Activated naive CD4-positive, alpha-beta T cell treated with anti-CD3 and anti-CD28 coated beads for 36 hours (primary cell): ENCODE results near the gene RAPGEF4. TPM values are rescaled to one million over a fixed set of nuclear protein-coding genes. Genes with fewer than 3 reads are reported as not detected.

Source experiments
- CTCF ChIA-PET: fragments of 350-600 bp; sonication (Branson Sonifier 250); formaldehyde crosslinking; loops from one replicate; lab custom pipeline; 2021; ENCODE audit warnings: antibody characterized with exemption; lab: Charles Lee
- DNase-seq: peaks from one replicate; pipeline ENCODE4 v3.0.0-alpha.2; 2020
- H3K27ac Mint-ChIP-seq: one replicate; pipeline ENCODE4 v1.8.0; 2021; ENCODE audit warnings: mild to moderate bottlenecking, mixed read lengths
- H3K27me3 Mint-ChIP-seq: one replicate; pipeline ENCODE4 v1.8.0; 2021; ENCODE audit warnings: low read depth, mixed read lengths
- H3K36me3 Mint-ChIP-seq: one replicate; pipeline ENCODE4 v1.8.0; 2021; ENCODE audit warnings: low read depth, mixed read lengths
- H3K4me1 Mint-ChIP-seq: one replicate; pipeline ENCODE4 v1.8.0; 2021; ENCODE audit warnings: low read depth, mixed read lengths
- H3K4me3 Mint-ChIP-seq: one replicate; pipeline ENCODE4 v1.8.0; 2021; ENCODE audit warnings: mild to moderate bottlenecking, moderate library complexity, mixed read lengths
- H3K9me3 Mint-ChIP-seq: one replicate; pipeline ENCODE4 v1.8.0; 2021; ENCODE audit warnings: mixed read lengths
- intact Hi-C: fragments of 100-400 bp; cut with micrococcal nuclease; formaldehyde crosslinking; loops from one replicate; pipeline ENCODE4 v1.15.1; 2023
- total RNA-seq, 2 experiments: library from RNA; stranded (reverse); gene quantifications; one replicate each; pipeline ENCODE4 v1.2.3, GENCODE V29; 2021

Gene RAPGEF4
- total RNA-seq, 2 experiments from 2014 or later, result 0.24 to 0.35 TPM

GRCh38 chr2:172905937-172906811 is 170.5 kb downstream of the RAPGEF4 start:
- H3K4me3 Mint-ChIP-seq, result no peak overlapping the region
- intact Hi-C loops, result no loop called here
- no peaks in the 10 kb centered on the region for H3K9me3 Mint-ChIP-seq

GRCh38 chr2:172908275-172908674 is 172.6 kb downstream of the RAPGEF4 start:
- H3K9me3 Mint-ChIP-seq, result no peaks in the 10 kb centered on the region
- peaks cover 16% of the 10 kb centered on the region for H3K4me1 Mint-ChIP-seq
- no peaks in the 10 kb centered on the region for H3K36me3 Mint-ChIP-seq
- CTCF ChIA-PET, result no interaction called here
- H3K4me3 Mint-ChIP-seq, result no peak overlapping the region
- intact Hi-C loops, result no loop called here
- no peak overlapping the region for H3K27ac Mint-ChIP-seq
- H3K27me3 Mint-ChIP-seq, result no peaks in the 10 kb centered on the region
- no peak for DNase-seq

More at GRCh38 chr2:172905937-172906811, 170.5 kb downstream of the RAPGEF4 start:
- H3K4me1 Mint-ChIP-seq, result peaks cover 2% of the 10 kb centered on the region
- H3K36me3 Mint-ChIP-seq, result no peaks in the 10 kb centered on the region
- no peak overlapping the region for H3K27ac Mint-ChIP-seq
- CTCF ChIA-PET, result interaction anchor here (2.4 kb wide), 1 partner anchor 26 kb away, joined by 9 read pairs; no protein-coding TSS in a partner anchor
- DNase-seq, result no peak
- H3K27me3 Mint-ChIP-seq, result no peaks in the 10 kb centered on the region

GRCh38 chr2:172909454-172909853 is 173.8 kb downstream of the RAPGEF4 start:
- Mint-ChIP-seq H3K9me3 (no peaks in the 10 kb centered on the region), H3K4me1 (peaks cover 23% of the 10 kb centered on the region), H3K36me3 (no peaks in the 10 kb centered on the region), H3K4me3 (no peak overlapping the region), H3K27ac (no peak overlapping the region), H3K27me3 (no peaks in the 10 kb centered on the region)
- CTCF ChIA-PET, result no interaction called here
- DNase-seq, result no peak
- intact Hi-C loops, result no loop called here

- Mint-ChIP-seq H3K36me3 (no peaks in the 10 kb centered on the region), H3K9me3 (no peaks in the 10 kb centered on the region), H3K4me3 (no peak overlapping the region), H3K27ac (no peak overlapping the region), H3K4me1 (peaks cover 21% of the 10 kb centered on the region), H3K27me3 (no peaks in the 10 kb centered on the region)
- CTCF ChIA-PET, result interaction anchor here (0.6 to 0.7 kb wide), 2 partner anchors 19 to 1083 kb away, joined by 6 to 7 read pairs; no protein-coding TSS in a partner anchor
- DNase-seq, result no peak
- intact Hi-C loops, result no loop called here
Measured at GRCh38 chr2:172912266-172912665, 176.6 kb downstream of the RAPGEF4 start.

GRCh38 chr2:172914341-172915008 is 178.8 kb downstream of the RAPGEF4 start:
- Mint-ChIP-seq H3K27ac (no peak overlapping the region), H3K36me3 (no peaks in the 10 kb centered on the region), H3K9me3 (no peaks in the 10 kb centered on the region), H3K27me3 (no peaks in the 10 kb centered on the region), H3K4me1 (peaks cover 21% of the 10 kb centered on the region), H3K4me3 (no peak overlapping the region)
- CTCF ChIA-PET, result interaction anchor here (1.3 kb wide), 1 partner anchor 17 kb away, joined by 4 read pairs; no protein-coding TSS in a partner anchor
- intact Hi-C loops, result no loop called here
- no peak for DNase-seq

GRCh38 chr2:172917716-172918115 is 182.1 kb downstream of the RAPGEF4 start:
- CTCF ChIA-PET, result interaction anchor here (0.9 to 1.4 kb wide), 2 partner anchors 14 to 16 kb away, joined by 3 read pairs; no protein-coding TSS in a partner anchor
- Mint-ChIP-seq H3K27ac (no peak overlapping the region), H3K9me3 (no peaks in the 10 kb centered on the region), H3K27me3 (no peaks in the 10 kb centered on the region), H3K36me3 (no peaks in the 10 kb centered on the region), H3K4me3 (no peak overlapping the region), H3K4me1 (peaks cover 13% of the 10 kb centered on the region)
- DNase-seq, result no peak
- intact Hi-C loops, result no loop called here

GRCh38 chr2:172919732-172920131 is 184.1 kb downstream of the RAPGEF4 start:
- H3K36me3 Mint-ChIP-seq, result no peaks in the 10 kb centered on the region
- no peaks in the 10 kb centered on the region for H3K9me3 Mint-ChIP-seq
- H3K4me3 Mint-ChIP-seq, result no peak overlapping the region
- H3K4me1 Mint-ChIP-seq, result no peaks in the 10 kb centered on the region
- H3K27ac Mint-ChIP-seq, result no peak overlapping the region
- no peaks in the 10 kb centered on the region for H3K27me3 Mint-ChIP-seq
- intact Hi-C loops, result no loop called here
- CTCF ChIA-PET, result interaction anchor here (0.6 to 1.3 kb wide), 2 partner anchors 9 to 12 kb away, joined by 3 to 6 read pairs; no protein-coding TSS in a partner anchor
- no peak for DNase-seq

GRCh38 chr2:172921532-172922236 is 186.0 kb downstream of the RAPGEF4 start:
- intact Hi-C loops, result no loop called here
- Mint-ChIP-seq H3K4me1 (no peaks in the 10 kb centered on the region), H3K27ac (no peak overlapping the region), H3K9me3 (no peaks in the 10 kb centered on the region), H3K4me3 (no peak overlapping the region), H3K27me3 (no peaks in the 10 kb centered on the region), H3K36me3 (no peaks in the 10 kb centered on the region)
- no peak for DNase-seq
- CTCF ChIA-PET, result interaction anchor here (0.6 kb wide), 1 partner anchor 115 kb away, joined by 3 read pairs; no protein-coding TSS in a partner anchor

GRCh38 chr2:172922306-172922705 is 186.7 kb downstream of the RAPGEF4 start:
- CTCF ChIA-PET, result no interaction called here
- no peak overlapping the region for H3K4me3 Mint-ChIP-seq
- no peaks in the 10 kb centered on the region for H3K27me3 Mint-ChIP-seq
- DNase-seq, result no peak
- H3K36me3 Mint-ChIP-seq, result no peaks in the 10 kb centered on the region
- no peaks in the 10 kb centered on the region for H3K4me1 Mint-ChIP-seq
- H3K9me3 Mint-ChIP-seq, result no peaks in the 10 kb centered on the region
- intact Hi-C loops, result no loop called here
- no peak overlapping the region for H3K27ac Mint-ChIP-seq

GRCh38 chr2:172922815-172923214 is 187.2 kb downstream of the RAPGEF4 start:
- DNase-seq, result no peak
- H3K9me3 Mint-ChIP-seq, result no peaks in the 10 kb centered on the region
- no peaks in the 10 kb centered on the region for H3K27me3 Mint-ChIP-seq
- no peak overlapping the region for H3K4me3 Mint-ChIP-seq
- no peaks in the 10 kb centered on the region for H3K36me3 Mint-ChIP-seq
- intact Hi-C loops, result no loop called here
- no peak overlapping the region for H3K27ac Mint-ChIP-seq
- H3K4me1 Mint-ChIP-seq, result no peaks in the 10 kb centered on the region
- CTCF ChIA-PET, result no interaction called here

GRCh38 chr2:172924097-172924660 is 188.5 kb downstream of the RAPGEF4 start:
- no peak overlapping the region for H3K27ac Mint-ChIP-seq

More at GRCh38 chr2:172924097-172924660, 188.5 kb downstream of the RAPGEF4 start:
- Mint-ChIP-seq H3K36me3 (no peaks in the 10 kb centered on the region), H3K4me1 (no peaks in the 10 kb centered on the region), H3K9me3 (no peaks in the 10 kb centered on the region), H3K27me3 (no peaks in the 10 kb centered on the region), H3K4me3 (no peak overlapping the region)
- intact Hi-C loops, result no loop called here
- CTCF ChIA-PET, result interaction anchor here (0.6 to 1.1 kb wide), 3 partner anchors 9 to 37 kb away, joined by 3 to 4 read pairs (median 3); no protein-coding TSS in a partner anchor
- DNase-seq, result no peak
